T follicular helper cell (primary cell): ENCODE results near the gene CRYBB1.
"Not testable (repeated sequence)": the region's sequence is repeated elsewhere in the genome, so short reads cannot be mapped to it uniquely, and the experiment has no call there.

Experiments used
- DNase-seq: peaks from one replicate; pipeline ENCODE4 v3.0.0-alpha.2; 2020; ENCODE audit warnings: low read depth

CRYBB1 gene

GRCh38 chr22:26636296-26636695 is 18.5 kb upstream of the CRYBB1 start:
- DNase-seq: no peak

- DNase-seq: no peak
Measured at GRCh38 chr22:26635117-26635516, 17.3 kb upstream of the CRYBB1 start.

- DNase-seq: no peak
Measured at GRCh38 chr22:26634189-26634588, 16.4 kb upstream of the CRYBB1 start.

- no peak for DNase-seq
Measured at GRCh38 chr22:26632422-26633155, 14.8 kb upstream of the CRYBB1 start.

- DNase-seq: no peak
Measured at GRCh38 chr22:26631282-26631681, 13.5 kb upstream of the CRYBB1 start.

- DNase-seq: no peak
Measured at GRCh38 chr22:26629988-26630761, 12.3 kb upstream of the CRYBB1 start.

GRCh38 chr22:26624803-26625202 is 7.0 kb upstream of the CRYBB1 start:
- DNase-seq: no peak

- no peak for DNase-seq
Measured at GRCh38 chr22:26623984-26624383, 6.2 kb upstream of the CRYBB1 start.

- DNase-seq: no peak
Measured at GRCh38 chr22:26621663-26622062, 3.8 kb upstream of the CRYBB1 start, which contains the start of gene CRYBA4. Gene CRYBA4 (plus strand): TSS chr22:26621963. CDS start chr22:26622597, 634 bp downstream.

- DNase-seq: no peak
Measured at GRCh38 chr22:26620197-26620596, 2.4 kb upstream of the CRYBB1 start.

GRCh38 chr22:26619510-26619909 is 1.7 kb upstream of the CRYBB1 start:
- DNase-seq: no peak

- no peak for DNase-seq
Measured at GRCh38 chr22:26618455-26618854, 628 bp upstream of the CRYBB1 start.

- no peak for DNase-seq
Measured at GRCh38 chr22:26616650-26617049, 1.2 kb downstream of the CRYBB1 start.

- DNase-seq: no peak
Measured at GRCh38 chr22:26615830-26616435, 1.9 kb downstream of the CRYBB1 start.

- DNase-seq: no peak
Measured at GRCh38 chr22:26615149-26615548, 2.7 kb downstream of the CRYBB1 start.

GRCh38 chr22:26614322-26614721 is 3.5 kb downstream of the CRYBB1 start:
- DNase-seq: no peak

- not testable (repeated sequence) for DNase-seq
Measured at GRCh38 chr22:26613753-26614152, 4.1 kb downstream of the CRYBB1 start.

- DNase-seq: no peak
Measured at GRCh38 chr22:26612652-26613051, 5.2 kb downstream of the CRYBB1 start.

- DNase-seq: no peak
Measured at GRCh38 chr22:26610996-26611395, 6.8 kb downstream of the CRYBB1 start.

- no peak for DNase-seq
Measured at GRCh38 chr22:26610072-26610958, 7.5 kb downstream of the CRYBB1 start.

GRCh38 chr22:26609287-26609686 is 8.5 kb downstream of the CRYBB1 start:
- DNase-seq: no peak

GRCh38 chr22:26608129-26608528 is 9.7 kb downstream of the CRYBB1 start:
- DNase-seq: no peak
